Activated CD4-positive, alpha-beta T cell treated with anti-CD3 and anti-CD28 coated beads, Interleukin-2, Interleukin-4, amounts not matched to agents 100 ng/mL and 50 ng/mL, durations not matched to agents 16 hours and 8 hours (primary cell): ENCODE results near the gene MPO.

ENCODE experiments used
- DNase-seq: peaks from one replicate; pipeline ENCODE4 v3.0.0-alpha.2; 2020; ENCODE audit warnings: low spot score

The MPO gene

GRCh38 chr17:58279016-58279711 is 1.6 kb downstream of the MPO start:
- no peak for DNase-seq

- DNase-seq: no peak
These were observed 2.1 kb downstream of the MPO start for GRCh38 chr17:58278661-58279015.

GRCh38 chr17:58277802-58278595 is 2.7 kb downstream of the MPO start:
- DNase-seq: no peak

GRCh38 chr17:58277107-58277801 is 3.5 kb downstream of the MPO start:
- DNase-seq: peak; percentile 27

GRCh38 chr17:58276423-58276822 is 4.3 kb downstream of the MPO start:
- no peak for DNase-seq

- DNase-seq: no peak
These were observed 5.3 kb downstream of the MPO start for GRCh38 chr17:58275417-58275816.

GRCh38 chr17:58273453-58274104 is 7.2 kb downstream of the MPO start:
- peak; percentile 8 for DNase-seq

- DNase-seq: no peak
These were observed 8.1 kb downstream of the MPO start for GRCh38 chr17:58272367-58273280.

- DNase-seq: no peak
These were observed 9.4 kb downstream of the MPO start for GRCh38 chr17:58271216-58271931.

- no peak for DNase-seq
These were observed 10.1 kb downstream of the MPO start for GRCh38 chr17:58270476-58271215.

GRCh38 chr17:58269557-58270291 is 11.0 kb downstream of the MPO start:
- DNase-seq: no peak

GRCh38 chr17:58268774-58269556 is 11.8 kb downstream of the MPO start:
- no peak for DNase-seq

GRCh38 chr17:58268326-58268725 is 12.4 kb downstream of the MPO start:
- DNase-seq: no peak

GRCh38 chr17:58267347-58268324 is 13.1 kb downstream of the MPO start:
- DNase-seq: no peak

- no peak for DNase-seq
These were observed 14.5 kb downstream of the MPO start for GRCh38 chr17:58265902-58266875.

GRCh38 chr17:58265271-58265670 is 15.5 kb downstream of the MPO start:
- no peak for DNase-seq
